A549 (cell line): ENCODE results near the gene VPS26B.

ENCODE experiments used
- CHD4 ChIP-seq: fragments of 200-600 bp; sonication (generic); IDR thresholded peaks from 2 replicates; pipeline ENCODE4 v1.6.1; 2016; ENCODE audit warnings: antibody characterized with exemption, mild to moderate bottlenecking, borderline replicate concordance
- CTCF ChIP-seq: fragments of >200 bp; sonication (Bioruptor Twin); formaldehyde crosslinking; IDR thresholded peaks from 3 replicates; pipeline ENCODE4 v1.5.1; 2016
- EP300 ChIP-seq, 2 experiments: fragments of >200 bp; sonication (Bioruptor Twin); formaldehyde crosslinking; IDR thresholded peaks; 2 replicates in 1 of 2; 3 replicates in 1 of 2; pipeline ENCODE4 v1.6.1; 2016 to 2017
- HDAC2 ChIP-seq: fragments of 200-600 bp; sonication (generic); IDR thresholded peaks from 2 replicates; pipeline ENCODE4 v1.6.1; 2016
- NFE2L2 ChIP-seq: fragments of 150-350 bp; conservative IDR thresholded peaks from 2 replicates; pipeline ENCODE4 v1.6.1; 2014; ENCODE audit warnings: low read length
- PBX3 ChIP-seq: IDR thresholded peaks from 2 replicates; pipeline ENCODE4 v1.6.1; 2012
- POLR2A ChIP-seq: IDR thresholded peaks from 2 replicates; pipeline ENCODE4 v1.6.1; 2012; ENCODE audit warnings: mild to moderate bottlenecking, low read length
- RFX5 ChIP-seq: fragments of 450-650 bp; IDR thresholded peaks from 2 replicates; pipeline ENCODE4 v1.7.1; 2014; ENCODE audit warnings: antibody characterized with exemption, mild to moderate bottlenecking, moderate library complexity
- RNF2 ChIP-seq: fragments of 200-600 bp; sonication (generic); IDR thresholded peaks from 2 replicates; pipeline ENCODE4 v1.6.1; 2016; ENCODE audit warnings: low read depth, mild to moderate bottlenecking, antibody characterized with exemption, moderate library complexity, borderline replicate concordance
- ZC3H11A ChIP-seq: fragments of 450-650 bp; IDR thresholded peaks from 2 replicates; pipeline ENCODE4 v1.6.1; 2014; ENCODE audit warnings: antibody characterized with exemption, mild to moderate bottlenecking
- ZSCAN20 ChIP-seq: fragments of 250-450 bp; sonication (Bioruptor Pico); IDR thresholded peaks from 2 replicates; pipeline ENCODE4 v1.8.0; 2022; ENCODE audit warnings: mild to moderate bottlenecking, moderate library complexity
- TF ChIP-seq, protein P1 (sequence below): fragments of 200-600 bp; sonication (generic); IDR thresholded peaks from 2 replicates; pipeline ENCODE4 v1.6.1; 2016; ENCODE audit warnings: antibody characterized with exemption, mild to moderate bottlenecking, moderate library complexity

DNA sequence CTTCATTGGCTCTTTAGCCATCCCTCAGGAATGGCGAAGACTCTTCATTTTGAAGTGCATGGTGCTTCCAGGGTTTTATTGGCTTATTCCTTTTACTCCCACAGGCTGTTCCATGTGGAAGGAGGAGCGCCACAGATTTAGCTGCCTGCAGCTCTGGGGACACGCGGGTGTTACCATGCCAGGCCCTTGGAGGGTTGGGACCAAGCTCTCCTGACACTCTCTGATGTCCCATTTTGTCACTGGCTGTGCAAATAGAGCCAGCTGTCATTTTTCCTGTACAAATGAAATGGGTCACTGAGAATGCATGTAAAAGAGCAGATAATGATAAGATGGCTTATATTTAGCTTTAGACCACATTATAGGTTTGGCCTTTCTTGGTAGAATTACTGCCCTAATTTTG lies 19.4 kb downstream of the VPS26B start:
- TF ChIP-seq, protein P1, sequence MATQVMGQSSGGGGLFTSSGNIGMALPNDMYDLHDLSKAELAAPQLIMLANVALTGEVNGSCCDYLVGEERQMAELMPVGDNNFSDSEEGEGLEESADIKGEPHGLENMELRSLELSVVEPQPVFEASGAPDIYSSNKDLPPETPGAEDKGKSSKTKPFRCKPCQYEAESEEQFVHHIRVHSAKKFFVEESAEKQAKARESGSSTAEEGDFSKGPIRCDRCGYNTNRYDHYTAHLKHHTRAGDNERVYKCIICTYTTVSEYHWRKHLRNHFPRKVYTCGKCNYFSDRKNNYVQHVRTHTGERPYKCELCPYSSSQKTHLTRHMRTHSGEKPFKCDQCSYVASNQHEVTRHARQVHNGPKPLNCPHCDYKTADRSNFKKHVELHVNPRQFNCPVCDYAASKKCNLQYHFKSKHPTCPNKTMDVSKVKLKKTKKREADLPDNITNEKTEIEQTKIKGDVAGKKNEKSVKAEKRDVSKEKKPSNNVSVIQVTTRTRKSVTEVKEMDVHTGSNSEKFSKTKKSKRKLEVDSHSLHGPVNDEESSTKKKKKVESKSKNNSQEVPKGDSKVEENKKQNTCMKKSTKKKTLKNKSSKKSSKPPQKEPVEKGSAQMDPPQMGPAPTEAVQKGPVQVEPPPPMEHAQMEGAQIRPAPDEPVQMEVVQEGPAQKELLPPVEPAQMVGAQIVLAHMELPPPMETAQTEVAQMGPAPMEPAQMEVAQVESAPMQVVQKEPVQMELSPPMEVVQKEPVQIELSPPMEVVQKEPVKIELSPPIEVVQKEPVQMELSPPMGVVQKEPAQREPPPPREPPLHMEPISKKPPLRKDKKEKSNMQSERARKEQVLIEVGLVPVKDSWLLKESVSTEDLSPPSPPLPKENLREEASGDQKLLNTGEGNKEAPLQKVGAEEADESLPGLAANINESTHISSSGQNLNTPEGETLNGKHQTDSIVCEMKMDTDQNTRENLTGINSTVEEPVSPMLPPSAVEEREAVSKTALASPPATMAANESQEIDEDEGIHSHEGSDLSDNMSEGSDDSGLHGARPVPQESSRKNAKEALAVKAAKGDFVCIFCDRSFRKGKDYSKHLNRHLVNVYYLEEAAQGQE = no peak
- TF ChIP-seq CTCF (no peak), NFE2L2 (no peak), CHD4 (no peak), EP300 (IDR thresholded peaks at IDR 0.05) (no peak), POLR2A (no peak), PBX3 (no peak), RFX5 (no peak), RNF2 (no peak), HDAC2 (no peak), ZSCAN20 (CRISPR knock-in tag) (no peak), ZC3H11A (no peak)
